ENCODE data around the gene CSNK1D.

DNA sequence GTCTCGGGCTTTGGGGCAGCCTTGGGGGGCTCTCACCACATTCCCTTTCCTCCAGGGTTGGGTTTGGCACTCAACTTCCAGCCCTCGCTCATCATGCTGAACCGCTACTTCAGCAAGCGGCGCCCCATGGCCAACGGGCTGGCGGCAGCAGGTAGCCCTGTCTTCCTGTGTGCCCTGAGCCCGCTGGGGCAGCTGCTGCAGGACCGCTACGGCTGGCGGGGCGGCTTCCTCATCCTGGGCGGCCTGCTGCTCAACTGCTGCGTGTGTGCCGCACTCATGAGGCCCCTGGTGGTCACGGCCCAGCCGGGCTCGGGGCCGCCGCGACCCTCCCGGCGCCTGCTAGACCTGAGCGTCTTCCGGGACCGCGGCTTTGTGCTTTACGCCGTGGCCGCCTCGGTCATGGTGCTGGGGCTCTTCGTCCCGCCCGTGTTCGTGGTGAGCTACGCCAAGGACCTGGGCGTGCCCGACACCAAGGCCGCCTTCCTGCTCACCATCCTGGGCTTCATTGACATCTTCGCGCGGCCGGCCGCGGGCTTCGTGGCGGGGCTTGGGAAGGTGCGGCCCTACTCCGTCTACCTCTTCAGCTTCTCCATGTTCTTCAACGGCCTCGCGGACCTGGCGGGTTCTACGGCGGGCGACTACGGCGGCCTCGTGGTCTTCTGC lies 36.3 kb downstream of the CSNK1D start:
- TF ChIP-seq CTCF (IDR thresholded peaks at IDR 0.05) (no peak), EZH2 (IDR thresholded peaks at IDR 0.05; ENCODE audit: borderline replicate concordance, insufficient read depth, low read depth, low read length, poor library complexity, severe bottlenecking) (no peak)

All from B cell (primary cell).